HEK293T (cell line): ENCODE data around the gene CATSPER4.

Experiments
- ARNT ChIP-seq: fragments of 450-650 bp; IDR thresholded peaks from 2 replicates; pipeline ENCODE4 v1.6.1; 2017; ENCODE audit warnings: mild to moderate bottlenecking
- BHLHE40 ChIP-seq: fragments of 450-650 bp; IDR thresholded peaks from 2 replicates; pipeline ENCODE4 v1.6.1; 2016; ENCODE audit warnings: mild to moderate bottlenecking, moderate library complexity, borderline replicate concordance
- CTBP1 ChIP-seq: fragments of 450-650 bp; IDR thresholded peaks from 2 replicates; pipeline ENCODE4 v1.6.1; 2016; ENCODE audit warnings: borderline replicate concordance
- ELF4 ChIP-seq: fragments of 450-650 bp; IDR thresholded peaks from 2 replicates; pipeline ENCODE4 v1.6.1; 2017; ENCODE audit warnings: antibody characterized with exemption
- FOXM1 ChIP-seq: fragments of 450-650 bp; IDR thresholded peaks from 2 replicates; pipeline ENCODE4 v1.6.1; 2017; ENCODE audit warnings: mild to moderate bottlenecking, borderline replicate concordance
- HDGF ChIP-seq: fragments of 450-650 bp; IDR thresholded peaks from 2 replicates; pipeline ENCODE4 v1.6.1; 2017; ENCODE audit warnings: antibody characterized with exemption, borderline replicate concordance
- SP1 ChIP-seq: fragments of 450-650 bp; IDR thresholded peaks from 2 replicates; pipeline ENCODE4 v1.6.1; 2017
- SUZ12 ChIP-seq: fragments of 450-650 bp; IDR thresholded peaks from 2 replicates; pipeline ENCODE4 v1.6.1; 2016; ENCODE audit warnings: mild to moderate bottlenecking
- TARDBP ChIP-seq: fragments of 450-650 bp; IDR thresholded peaks from 2 replicates; pipeline ENCODE4 v1.6.1; 2016

- no peak for TF ChIP-seq SUZ12
- no peak for TF ChIP-seq BHLHE40
- no peak for TF ChIP-seq TARDBP
- no peak for TF ChIP-seq ELF4
- no peak for TF ChIP-seq FOXM1
- no peak for TF ChIP-seq SP1
- TF ChIP-seq CTBP1 = no peak
- no peak for TF ChIP-seq ARNT
- TF ChIP-seq HDGF = no peak
Measured at GRCh38 chr1:26237230-26237966, 47.0 kb downstream of the CATSPER4 start.
